H1 (cell line): ENCODE measurements around the gene ARHGEF28. TPM values are rescaled to one million over a fixed set of nuclear protein-coding genes. Genes with fewer than 3 reads are reported as not detected.

Experiments used
- EP300 ChIP-seq, 2 experiments: IDR thresholded peaks; 1 replicate in 1 of 2; 2 replicates in 1 of 2; pipeline ENCODE4 v1.6.1; 2011 to 2012; ENCODE audit warnings: low read depth in 2 of 2, low read length in 2 of 2, mild to moderate bottlenecking in 2 of 2, borderline replicate concordance in 1 of 2, inconsistent platforms in 1 of 2, moderate library complexity in 1 of 2
- polyA plus RNA-seq, 7 experiments: library from polyadenylated mRNA; depleted of rRNA in 3 of 7; stranded (reverse) in 5 of 7; unstranded in 2 of 7; fragments of >200 nt in 5 of 7; fragments of 200-250 nt in 2 of 7; gene quantifications; 1 replicate in 5 of 7; 2 replicates in 1 of 7; 4 replicates in 1 of 7; pipeline versions ENCODE4 v1.2.1 to v1.2.3, GENCODE V29; 2011 to 2013; ENCODE audit warnings: missing spikeins in 2 of 7, mixed read lengths in 2 of 7
- total RNA-seq: library from RNA; stranded (reverse); fragmentation: NEBNext Ultra II Directional; extraction: Animal tissue kit (Norgen Biotek cat#: 25700); gene quantifications from 2 replicates; pipeline ENCODE4 v1.2.1, GENCODE V29; 2021

Gene ARHGEF28
- total and polyA plus RNA-seq, 2 of the 8 experiments (the other 6 are each of a cell fraction or from before 2014, with no cell fraction given) = 0.33 to 1.0 TPM

GRCh38 chr5:73655521-73656160, 29.6 kb downstream of the ARHGEF28 start (continued):
- TF ChIP-seq EP300 (IDR thresholded peaks at IDR 0.05; ENCODE audit: borderline replicate concordance in 1 of 2, low read depth in 2 of 2, low read length in 2 of 2) = no peak
- TF ChIP-seq, all 59 proteins: peak for 0
